Endothelial cell of umbilical vein (primary cell): ENCODE results near the gene IFNA8. TPM values are rescaled to one million over a fixed set of nuclear protein-coding genes. Genes with fewer than 3 reads are reported as not detected.
A peak's percentile ranks its signal among the peaks of the same experiment; 100 is the strongest.

ENCODE experiments used
- BruUV-seq: library from RNA; stranded (reverse); fragments of 400-500 nt; replicated peaks from 2 replicates; lab custom pipeline; 2021; lab: Mats Ljungman, UMichigan
- CTCF ChIA-PET: fragments of 300-600, 350-600 bp; sonication (Branson Sonifier 250); formaldehyde crosslinking; loops from one replicate; lab custom pipeline; 2021; ENCODE audit warnings: antibody characterized with exemption, inconsistent platforms; lab: Charles Lee
- POLR2A ChIA-PET: fragments of 300-600, 350-600 bp; sonication (Branson Sonifier 250); formaldehyde crosslinking; loops from one replicate; lab custom pipeline; 2021; ENCODE audit warnings: antibody characterized with exemption, inconsistent platforms; lab: Charles Lee
- DNase-seq: peaks from one replicate; pipeline ENCODE4 v3.0.0-alpha.2; 2011; ENCODE audit warnings: low read depth, low spot score
- FAIRE-seq: peaks from 2 replicates; lab custom pipeline; 2011; peaks lifted over from hg19 to GRCh38; lab: Jason Lieb, UNC
- H2AFZ ChIP-seq: 2 replicates; pipeline ENCODE4 v1.6.0; 2012; ENCODE audit warnings: low read depth, low read length, control low read depth, inconsistent platforms
- H3K27ac ChIP-seq: 2 replicates; pipeline ENCODE4 v1.5.1; 2011; ENCODE audit warnings: low read depth, mild to moderate bottlenecking, control low read depth, low read length, moderate library complexity; ENCODE audit not compliant: insufficient read depth
- H3K27me3 ChIP-seq, 2 experiments: 2 replicates each; pipeline versions ENCODE4 v1.6.0 to v1.6.1; 2011; ENCODE audit warnings: low read length in 2 of 2, mixed read lengths in 1 of 2; ENCODE audit not compliant: control insufficient read depth in 2 of 2, insufficient read depth in 2 of 2
- H3K36me3 ChIP-seq, 2 experiments: 2 replicates in 1 of 2; 3 replicates in 1 of 2; pipeline ENCODE4 v1.5.1; 2011; ENCODE audit warnings: low read length in 2 of 2, mild to moderate bottlenecking in 1 of 2, moderate library complexity in 1 of 2; ENCODE audit not compliant: control insufficient read depth in 2 of 2, insufficient read depth in 2 of 2; ENCODE audit errors: extremely low read depth in 1 of 2
- H3K4me1 ChIP-seq: 3 replicates; pipeline ENCODE4 v1.5.1; 2011; ENCODE audit warnings: mild to moderate bottlenecking, low read length; ENCODE audit not compliant: control insufficient read depth, insufficient read depth; ENCODE audit errors: extremely low read depth
- H3K4me2 ChIP-seq: 2 replicates; pipeline ENCODE4 v1.6.1; 2011; ENCODE audit warnings: low read length, control low read depth, mixed read lengths; ENCODE audit not compliant: insufficient read depth
- H3K4me3 ChIP-seq, 3 experiments: fragments of 200-600 bp in 1 of 3; sonication (generic), shearing (Covaris generic) in 1 of 3; replicated peaks in 1 of 3; 2 replicates each; pipeline ENCODE4 v1.5.1; 2011 to 2016; ENCODE audit warnings: control low read depth in 3 of 3, low read length in 3 of 3, mild to moderate bottlenecking in 2 of 3, inconsistent platforms in 1 of 3, low read depth in 1 of 3, moderate library complexity in 1 of 3; ENCODE audit not compliant: insufficient read depth in 1 of 3
- H3K79me2 ChIP-seq: 2 replicates; pipeline ENCODE4 v1.6.0; 2012; ENCODE audit warnings: low read length, inconsistent platforms; ENCODE audit not compliant: control insufficient read depth, insufficient read depth
- H3K9ac ChIP-seq: replicated peaks from 2 replicates; pipeline ENCODE3; 2011; ENCODE audit warnings: low read length, control low read depth; ENCODE audit not compliant: insufficient read depth; ENCODE audit errors: extremely low read depth
- H3K9me1 ChIP-seq: replicated peaks from 3 replicates; pipeline ENCODE4 v1.6.0; 2011; ENCODE audit warnings: mild to moderate bottlenecking, low read length; ENCODE audit not compliant: control insufficient read depth, insufficient read depth; ENCODE audit errors: extremely low read depth
- H3K9me3 ChIP-seq: replicated peaks from 2 replicates; pipeline ENCODE4 v1.5.1; 2012; ENCODE audit warnings: low read length, inconsistent platforms; ENCODE audit not compliant: control insufficient read depth, insufficient read depth
- H4K20me1 ChIP-seq: replicated peaks from 2 replicates; pipeline ENCODE3; 2011; ENCODE audit warnings: mild to moderate bottlenecking, low read length; ENCODE audit not compliant: control insufficient read depth, insufficient read depth; ENCODE audit errors: extremely low read depth
- CTCF ChIP-seq, 2 donors: IDR thresholded peaks; 1 replicate in 1 of 2; 2 replicates in 1 of 2; pipeline ENCODE4 v1.5.1; 2011; ENCODE audit warnings: low read length in 2 of 2, mild to moderate bottlenecking in 2 of 2, moderate library complexity in 2 of 2, control low read depth in 1 of 2, inconsistent platforms in 1 of 2, low read depth in 1 of 2; ENCODE audit not compliant: insufficient read depth in 1 of 2; ENCODE audit errors: extremely low read depth in 1 of 2
- EZH2 ChIP-seq: IDR thresholded peaks from 2 replicates; pipeline ENCODE4 v1.6.1; 2012; ENCODE audit warnings: borderline replicate concordance, low read depth, mild to moderate bottlenecking, moderate library complexity, low read length, inconsistent platforms; ENCODE audit not compliant: severe bottlenecking
- FOS ChIP-seq: IDR thresholded peaks from 2 replicates; pipeline ENCODE4 v1.6.1; 2011; ENCODE audit warnings: mild to moderate bottlenecking, low read length, moderate library complexity, borderline replicate concordance; ENCODE audit not compliant: insufficient read depth
- GATA2 ChIP-seq: IDR thresholded peaks from 2 replicates; pipeline ENCODE4 v1.7.0; 2011; ENCODE audit warnings: low read depth, mild to moderate bottlenecking, moderate library complexity, mixed read lengths, low read length; ENCODE audit not compliant: insufficient read length, insufficient read depth
- JUN ChIP-seq: IDR thresholded peaks from 2 replicates; pipeline ENCODE4 v1.6.1; 2011; ENCODE audit warnings: borderline replicate concordance, low read depth; ENCODE audit not compliant: insufficient read length, insufficient read depth
- MAX ChIP-seq: IDR thresholded peaks from 2 replicates; pipeline ENCODE4 v1.6.1; 2011; ENCODE audit not compliant: insufficient read depth, insufficient read length
- MYC ChIP-seq: IDR thresholded peaks from one replicate; pipeline ENCODE4 v1.6.1; 2011; ENCODE audit warnings: mild to moderate bottlenecking, low read depth, low read length
- POLR2A ChIP-seq: IDR thresholded peaks from 2 replicates; pipeline ENCODE4 v1.6.1; 2012; ENCODE audit warnings: low read depth, mild to moderate bottlenecking, control low read depth, low read length
- POLR2AphosphoS5 ChIP-seq: IDR thresholded peaks from 2 replicates; pipeline ENCODE4 v1.6.1; 2012; ENCODE audit warnings: low read depth, mild to moderate bottlenecking, control low read depth, low read length, moderate library complexity; ENCODE audit not compliant: insufficient read depth
- dilution Hi-C: fragments of 300-500 bp; cut with MboI; formaldehyde crosslinking; loops from one replicate; pipeline ENCODE4 v1.15.0; 2019; ENCODE audit warnings: low sequenced_read_pairs; ENCODE audit not compliant: extremely low pct_ligation_motif_present
- intact Hi-C: fragments of 100-400 bp; cut with micrococcal nuclease; formaldehyde crosslinking; loops from one replicate; pipeline ENCODE4 v1.10.0; 2022
- polyA plus RNA-seq, 4 experiments: library from polyadenylated mRNA; depleted of rRNA in 3 of 4; stranded (reverse) in 3 of 4; unstranded in 1 of 4; fragments of >200 nt; gene quantifications; 2 replicates each; pipeline versions ENCODE4 v1.2.1 to v1.2.3, GENCODE V29; 2011 to 2012; ENCODE audit warnings: missing spikeins in 1 of 4
- total RNA-seq: library from RNA; stranded (reverse); gene quantifications from 2 replicates; pipeline ENCODE4 v1.2.3, GENCODE V29; 2021

IFNA8 gene
- total and polyA plus RNA-seq, 2 donors (not counting 3 experiments of a cell fraction or from before 2014, with no cell fraction given), result not detected

GRCh38 chr9:21413624-21414023, 4.7 kb downstream of the IFNA8 start:
- Histone ChIP-seq H3K4me2 (no peak overlapping the region), H3K79me2 (no peaks in the 10 kb centered on the region), H3K4me3 (no peak overlapping the region), H3K27ac (no peak overlapping the region), H3K9ac (no peak overlapping the region), H4K20me1 (no peaks in the 10 kb centered on the region), H3K9me3 (no peaks in the 10 kb centered on the region), H3K9me1 (no peaks in the 10 kb centered on the region), H3K4me1 (no peaks in the 10 kb centered on the region), H3K36me3 (no peaks in the 10 kb centered on the region), H3K27me3 (peaks cover 24 to 44% of the 10 kb centered on the region in 2 experiments), H2AFZ (no peak overlapping the region)
- DNase-seq, result no peak
- intact Hi-C loops, result no loop called here
- ChIA-PET POLR2A (no interaction called here), CTCF (interaction anchor here (1.3 to 1.7 kb wide), 2 partner anchors 21 to 95 kb away, joined by 3 to 7 read pairs; no protein-coding TSS in a partner anchor)
- dilution Hi-C loops, result no loop called here
- no peak for FAIRE-seq
- TF ChIP-seq CTCF (IDR thresholded peaks at IDR 0.05; ENCODE audit: extremely low read depth in 1 of 2, insufficient read depth in 1 of 2, low read depth in 1 of 2, low read length in 2 of 2), result peak in 1 of 2 donors; percentile 25
- TF ChIP-seq POLR2AphosphoS5, result no peak
- no peak for TF ChIP-seq POLR2A
- no TSS peak for BruUV-seq

GRCh38 chr9:21414220-21414940, 5.5 kb downstream of the IFNA8 start:
- dilution Hi-C loops, result no loop called here
- H3K4me1 ChIP-seq, result no peaks in the 10 kb centered on the region
- CTCF ChIA-PET, result interaction anchor here (0.9 to 1.6 kb wide), 2 partner anchors 19 to 20 kb away, joined by 3 to 5 read pairs; no protein-coding TSS in a partner anchor
- no peak for FAIRE-seq
- H3K9ac ChIP-seq, result no peak overlapping the region
- no peak for TF ChIP-seq POLR2A
- no peak for TF ChIP-seq MYC
- no peak for TF ChIP-seq POLR2AphosphoS5
- TF ChIP-seq MAX, result no peak
- TF ChIP-seq CTCF (IDR thresholded peaks at IDR 0.05; ENCODE audit: extremely low read depth in 1 of 2, insufficient read depth in 1 of 2, low read depth in 1 of 2, low read length in 2 of 2), result no peak
- no peak for TF ChIP-seq JUN
- TF ChIP-seq GATA2, result no peak
- no peak for TF ChIP-seq EZH2
- TF ChIP-seq FOS, result no peak
- no peaks in the 10 kb centered on the region for H4K20me1 ChIP-seq
- no peaks in the 10 kb centered on the region for H3K9me1 ChIP-seq
- POLR2A ChIA-PET, result no interaction called here
- H3K4me3 ChIP-seq, result no peak overlapping the region
- no peaks in the 10 kb centered on the region for H3K36me3 ChIP-seq
- no peaks in the 10 kb centered on the region for H3K9me3 ChIP-seq
- H3K79me2 ChIP-seq, result no peaks in the 10 kb centered on the region
- H3K27me3 ChIP-seq, result peaks cover 20 to 42% of the 10 kb centered on the region in 2 experiments
- H3K4me2 ChIP-seq, result no peak overlapping the region
- no TSS peak for BruUV-seq
- no peak overlapping the region for H2AFZ ChIP-seq
- H3K27ac ChIP-seq, result no peak overlapping the region
- DNase-seq, result no peak
- intact Hi-C loops, result no loop called here
